OCI-LY7 (cell line): ENCODE data around the gene CKLF. TPM values are rescaled to one million over a fixed set of nuclear protein-coding genes. Genes with fewer than 3 reads are reported as not detected.
"Not testable (repeated sequence)": the region's sequence is repeated elsewhere in the genome, so short reads cannot be mapped to it uniquely, and the experiment has no call there.

Experiments used
- BruUV-seq: library from RNA; stranded (reverse); fragments of 400-500 nt; replicated peaks from 2 replicates; lab custom pipeline; 2021; lab: Mats Ljungman, UMichigan
- CTCF ChIA-PET: fragments of 300-600 bp; sonication (Branson Sonifier 250); formaldehyde crosslinking; loops from one replicate; lab custom pipeline; 2022; ENCODE audit warnings: antibody characterized with exemption; ENCODE audit not compliant: unreplicated experiment; lab: Charles Lee
- POLR2A ChIA-PET: fragments of 300-600 bp; sonication (Branson Sonifier 250); formaldehyde crosslinking; loops from one replicate; lab custom pipeline; 2022; ENCODE audit warnings: antibody characterized with exemption; lab: Charles Lee
- DNase-seq: peaks from one replicate; pipeline ENCODE4 v3.0.0-alpha.2; 2015; ENCODE audit warnings: low spot score
- H2AFZ ChIP-seq: fragments of 200-600 bp; sonication (generic), shearing (Covaris generic); 2 replicates; pipeline ENCODE4 v1.6.1; 2014; ENCODE audit warnings: mild to moderate bottlenecking, antibody characterized with exemption, low read length, moderate library complexity
- H3K27ac ChIP-seq: fragments of 200-600 bp; sonication (generic); 2 replicates; pipeline ENCODE4 v1.5.1; 2014; ENCODE audit warnings: mixed run types, low read depth, mild to moderate bottlenecking, moderate library complexity, low read length, inconsistent platforms; ENCODE audit not compliant: poor library complexity, severe bottlenecking
- H3K36me3 ChIP-seq: fragments of 200-600 bp; sonication (generic); 2 replicates; pipeline ENCODE4 v1.6.1; 2014; ENCODE audit warnings: mild to moderate bottlenecking, antibody characterized with exemption, low read length, moderate library complexity, mixed read lengths; ENCODE audit not compliant: insufficient read depth
- H3K4me1 ChIP-seq: fragments of 200-600 bp; sonication (generic); 2 replicates; pipeline ENCODE4 v1.5.1; 2014; ENCODE audit warnings: mild to moderate bottlenecking, low read length; ENCODE audit not compliant: insufficient read depth, poor library complexity, severe bottlenecking
- H3K4me2 ChIP-seq: fragments of 200-600 bp; sonication (generic); 2 replicates; pipeline ENCODE4 v1.6.1; 2014; ENCODE audit warnings: mild to moderate bottlenecking, low read length
- H3K4me3 ChIP-seq: fragments of 200-600 bp; sonication (generic); 2 replicates; pipeline ENCODE4 v1.5.1; 2014; ENCODE audit warnings: mild to moderate bottlenecking, low read depth, low read length; ENCODE audit not compliant: poor library complexity, severe bottlenecking
- H3K79me2 ChIP-seq: fragments of 200-600 bp; sonication (generic); 2 replicates; pipeline ENCODE4 v1.6.1; 2016; ENCODE audit warnings: low read depth, mild to moderate bottlenecking, low read length, moderate library complexity, mixed read lengths; ENCODE audit not compliant: insufficient read depth
- H3K9me2 ChIP-seq: fragments of 200-600 bp; sonication (generic); 2 replicates; pipeline ENCODE4 v1.6.1; 2016; ENCODE audit warnings: mild to moderate bottlenecking, low read length, mixed read lengths; ENCODE audit not compliant: insufficient read depth
- H3K9me3 ChIP-seq: fragments of 200-600 bp; sonication (generic); 2 replicates; pipeline ENCODE4 v1.6.1; 2014; ENCODE audit warnings: mild to moderate bottlenecking, mixed run types, low read length, mixed read lengths
- H4K20me1 ChIP-seq: fragments of 200-600 bp; sonication (generic); 2 replicates; pipeline ENCODE4 v1.6.1; 2014; ENCODE audit warnings: mild to moderate bottlenecking, antibody characterized with exemption, low read length, moderate library complexity, mixed read lengths; ENCODE audit not compliant: insufficient read depth
- EZH2phosphoT487 ChIP-seq: fragments of 200-600 bp; sonication (generic); IDR thresholded peaks from 2 replicates; pipeline ENCODE4 v1.6.1; 2018; ENCODE audit warnings: low read depth, borderline replicate concordance, mild to moderate bottlenecking, mixed run types, antibody characterized with exemption, low read length, moderate library complexity, mixed read lengths
- intact Hi-C: fragments of 100-400 bp; cut with micrococcal nuclease; formaldehyde crosslinking; loops from one replicate; pipeline ENCODE4 v1.10.0; 2022; ENCODE audit not compliant: unreplicated experiment
- total RNA-seq, 2 experiments: library from RNA; depleted of rRNA in 1 of 2; stranded (reverse); fragments of >200 nt in 1 of 2; shearing (Covaris generic) in 1 of 2; gene quantifications; 2 replicates each; pipeline ENCODE4 v1.2.3, GENCODE V29; 2014 to 2022
- TF ChIP-seq, protein P1 (sequence below): fragments of 200-600 bp; sonication (generic); conservative IDR thresholded peaks from 2 replicates; pipeline ENCODE4 v1.5.1; 2014; ENCODE audit warnings: mild to moderate bottlenecking, antibody characterized with exemption, low read length, moderate library complexity, mixed read lengths

Gene CKLF
- total RNA-seq, 2 experiments from 2014 or later: 56.6 to 98.7 TPM

- intact Hi-C loops: no loop called here
- BruUV-seq: no TSS peak
- no peak for DNase-seq
- no peaks in the 10 kb centered on the region for H3K4me1 ChIP-seq
- no peak within 1 kb of the TSS for H3K27ac ChIP-seq
- H3K9me3 ChIP-seq: no peaks in the 10 kb centered on the region
- no peak within 1 kb of the TSS for H3K4me3 ChIP-seq
- no peaks in the 10 kb centered on the region for H3K9me2 ChIP-seq
- no peaks in the 10 kb centered on the region for H3K79me2 ChIP-seq
- H2AFZ ChIP-seq: no peak within 1 kb of the TSS
- H3K36me3 ChIP-seq: peaks cover 57% of the 10 kb centered on the region
- POLR2A ChIA-PET: no interaction called here
- CTCF ChIA-PET: no interaction called here
- no peaks in the 10 kb centered on the region for H4K20me1 ChIP-seq
- TF ChIP-seq, protein P1, sequence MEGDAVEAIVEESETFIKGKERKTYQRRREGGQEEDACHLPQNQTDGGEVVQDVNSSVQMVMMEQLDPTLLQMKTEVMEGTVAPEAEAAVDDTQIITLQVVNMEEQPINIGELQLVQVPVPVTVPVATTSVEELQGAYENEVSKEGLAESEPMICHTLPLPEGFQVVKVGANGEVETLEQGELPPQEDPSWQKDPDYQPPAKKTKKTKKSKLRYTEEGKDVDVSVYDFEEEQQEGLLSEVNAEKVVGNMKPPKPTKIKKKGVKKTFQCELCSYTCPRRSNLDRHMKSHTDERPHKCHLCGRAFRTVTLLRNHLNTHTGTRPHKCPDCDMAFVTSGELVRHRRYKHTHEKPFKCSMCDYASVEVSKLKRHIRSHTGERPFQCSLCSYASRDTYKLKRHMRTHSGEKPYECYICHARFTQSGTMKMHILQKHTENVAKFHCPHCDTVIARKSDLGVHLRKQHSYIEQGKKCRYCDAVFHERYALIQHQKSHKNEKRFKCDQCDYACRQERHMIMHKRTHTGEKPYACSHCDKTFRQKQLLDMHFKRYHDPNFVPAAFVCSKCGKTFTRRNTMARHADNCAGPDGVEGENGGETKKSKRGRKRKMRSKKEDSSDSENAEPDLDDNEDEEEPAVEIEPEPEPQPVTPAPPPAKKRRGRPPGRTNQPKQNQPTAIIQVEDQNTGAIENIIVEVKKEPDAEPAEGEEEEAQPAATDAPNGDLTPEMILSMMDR: no peak
- TF ChIP-seq EZH2phosphoT487: no peak
- no peak within 1 kb of the TSS for H3K4me2 ChIP-seq
Measured at GRCh38 chr16:66566051-66566901, 13.9 kb downstream of the CKLF start, which contains the start of gene CMTM1. Gene CMTM1 (plus strand): TSS chr16:66566439. CDS start chr16:66566514, 75 bp downstream.

DNA sequence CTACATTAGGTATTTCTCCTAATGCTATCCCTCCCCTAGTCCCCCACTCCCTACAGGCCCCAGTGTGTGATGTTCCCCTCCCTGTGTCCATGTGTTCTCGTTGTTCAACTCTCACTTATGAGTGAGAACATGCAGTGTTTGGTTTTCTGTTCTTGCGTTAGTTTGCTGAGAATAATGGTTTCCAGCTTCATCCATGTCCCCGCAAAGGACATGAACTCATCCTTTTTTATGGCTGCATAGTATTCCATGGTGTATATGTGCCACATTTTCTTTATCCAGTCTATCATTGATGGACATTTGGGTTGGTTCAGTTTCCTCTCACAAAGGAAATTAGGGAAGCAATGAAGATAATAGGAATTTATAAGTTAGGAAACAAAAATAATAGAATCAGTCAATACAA lies 14.9 kb downstream of the CKLF start:
- intact Hi-C loops, CTCF ChIA-PET, H4K20me1 ChIP-seq, H3K4me3 ChIP-seq, DNase-seq, BruUV-seq, H3K9me3 ChIP-seq, H3K4me2 ChIP-seq, H3K9me2 ChIP-seq, H3K4me1 ChIP-seq, H3K79me2 ChIP-seq, H3K27ac ChIP-seq, H2AFZ ChIP-seq, POLR2A ChIA-PET: not testable (repeated sequence)
- H3K36me3 ChIP-seq: peaks cover 52% of the 10 kb centered on the region

- TF ChIP-seq, protein P1: no peak
- TF ChIP-seq EZH2phosphoT487: no peak
- POLR2A ChIA-PET: no interaction called here
Measured at GRCh38 chr16:66568355-66568754, 16.0 kb downstream of the CKLF start.

More at GRCh38 chr16:66568355-66568754, 16.0 kb downstream of the CKLF start:
- Histone ChIP-seq H3K4me2 (no peak overlapping the region), H3K4me1 (no peaks in the 10 kb centered on the region), H3K4me3 (no peak overlapping the region), H3K27ac (no peak overlapping the region), H3K79me2 (no peaks in the 10 kb centered on the region), H4K20me1 (no peaks in the 10 kb centered on the region), H3K36me3 (peaks cover 46% of the 10 kb centered on the region), H3K9me3 (no peaks in the 10 kb centered on the region), H2AFZ (no peak overlapping the region), H3K9me2 (no peaks in the 10 kb centered on the region)
- no peak for DNase-seq
- BruUV-seq: no TSS peak
- CTCF ChIA-PET: no interaction called here
- intact Hi-C loops: no loop called here
